NCI-H1436 (cell line): ENCODE results near the gene TMEM161A.
A peak's percentile ranks its signal among the peaks of the same experiment; 100 is the strongest.

Experiments used
- DNase-seq: peaks from one replicate; lab custom pipeline; 2025; lab: John Stamatoyannopoulos, UW

The TMEM161A gene

GRCh38 chr19:19096641-19097627 is 41.3 kb downstream of the TMEM161A start:
- DNase-seq, result no peak

DNA sequence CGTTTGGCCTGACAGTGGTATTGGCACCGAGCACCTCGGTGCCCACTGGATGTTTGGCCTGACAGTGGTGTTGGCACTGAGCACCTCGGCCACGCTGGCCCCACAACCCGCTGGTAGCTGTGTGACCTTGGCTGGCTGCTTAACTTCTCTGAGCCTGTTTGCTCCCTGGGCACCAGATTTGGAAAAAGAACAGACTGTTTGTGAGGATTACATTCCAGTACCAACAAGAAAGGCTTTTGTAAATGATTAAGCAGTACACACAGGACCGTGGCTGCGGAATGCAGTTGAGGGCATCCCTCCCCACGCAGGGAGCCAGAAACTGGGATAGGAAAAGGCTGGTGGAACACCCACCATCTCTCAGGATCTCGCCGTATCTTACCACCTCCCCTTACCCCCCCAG is 42.6 kb downstream of the TMEM161A start:
- no peak for DNase-seq

GRCh38 chr19:19094513-19094912 is 43.8 kb downstream of the TMEM161A start:
- no peak for DNase-seq

DNA sequence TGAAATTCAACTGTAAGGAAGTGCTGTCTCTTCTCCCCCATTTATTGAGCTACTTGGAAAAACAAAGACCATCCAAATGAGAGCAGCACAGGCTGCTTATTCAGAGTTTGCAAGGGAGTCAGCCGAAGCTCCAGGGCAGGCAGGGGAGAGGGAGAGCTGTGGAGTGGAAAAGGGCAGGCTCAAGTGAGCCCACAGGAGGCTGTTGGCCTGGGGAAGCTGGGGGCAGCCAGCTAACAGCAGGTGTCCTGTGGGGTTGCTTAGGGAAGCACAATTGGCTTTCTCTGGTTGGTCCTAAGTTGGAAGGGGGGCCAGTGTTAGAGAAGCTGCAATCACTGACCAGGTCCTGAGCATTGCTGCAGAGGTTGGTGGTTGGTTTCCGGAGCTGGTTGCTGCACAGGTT is 50.6 kb downstream of the TMEM161A start:
- DNase-seq, result no peak

- DNase-seq, result no peak
These were observed 54.7 kb downstream of the TMEM161A start for GRCh38 chr19:19083413-19084178.

DNA sequence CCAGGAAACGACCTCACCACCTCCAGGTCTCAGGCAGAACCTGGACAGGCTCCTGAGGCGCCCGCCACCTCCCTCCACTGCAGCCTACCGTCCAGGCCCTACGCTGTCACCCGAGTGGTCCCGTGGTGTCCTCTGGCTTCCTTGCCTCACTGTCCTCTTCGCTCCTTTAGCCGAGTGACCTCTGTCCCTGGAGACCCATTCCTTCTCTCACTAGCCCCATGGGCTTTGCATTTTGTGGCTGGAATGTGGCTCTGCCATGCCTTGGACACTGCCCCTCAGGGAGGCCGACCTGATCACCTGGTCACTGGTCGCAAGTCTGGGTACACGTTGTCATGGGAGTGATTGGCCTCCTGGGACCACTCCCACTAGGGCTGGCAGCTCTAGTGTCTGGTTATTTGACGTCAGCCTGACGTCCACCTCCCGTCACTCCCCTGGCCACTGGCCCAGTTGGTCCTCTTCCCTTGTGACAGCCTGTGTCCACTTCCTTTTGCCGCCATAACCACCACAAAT is 56.6 kb downstream of the TMEM161A start:
- no peak for DNase-seq

DNA sequence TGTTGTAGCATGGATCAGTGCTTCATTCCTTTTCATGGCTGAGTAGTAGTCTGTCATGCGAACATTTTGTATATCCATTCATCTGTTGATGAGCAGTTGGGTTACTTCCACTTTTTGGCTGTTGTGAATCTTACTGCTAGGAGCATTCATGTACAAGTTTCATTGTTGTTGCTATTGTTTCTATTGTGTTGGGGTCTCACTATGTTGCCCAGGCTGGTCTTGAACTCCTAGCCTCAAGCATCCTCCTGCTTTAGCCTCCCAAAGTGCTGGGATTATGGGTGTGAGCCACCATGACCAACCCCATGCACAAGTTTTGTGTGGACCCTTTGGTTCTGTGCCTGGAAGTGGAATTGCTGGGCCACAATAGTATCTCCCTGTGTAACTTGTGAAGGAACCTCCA is 58.7 kb downstream of the TMEM161A start:
- DNase-seq, result no peak

DNA sequence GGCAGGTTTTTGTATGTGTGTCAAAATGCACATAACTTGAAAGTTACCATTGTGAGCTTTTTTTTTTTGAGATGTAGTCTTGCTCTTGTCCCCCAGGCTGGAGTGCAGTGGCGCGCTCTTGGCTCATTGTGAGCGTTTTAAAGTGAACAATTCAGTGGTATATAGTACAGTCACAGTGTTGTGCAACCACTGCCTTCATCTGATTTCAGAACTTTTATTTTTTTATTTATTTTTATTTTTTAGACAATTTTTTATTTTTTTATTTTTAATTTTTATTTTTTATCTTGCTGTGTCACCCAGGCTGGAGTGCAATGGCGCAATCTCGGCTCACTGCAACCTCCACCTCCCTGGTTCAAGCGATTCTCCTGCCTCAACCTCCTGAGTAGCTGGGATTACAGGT is 59.5 kb downstream of the TMEM161A start:
- DNase-seq, result no peak

- DNase-seq, result peak; percentile 93
These were observed 61.2 kb downstream of the TMEM161A start for GRCh38 chr19:19077103-19077502.

- DNase-seq, result no peak
These were observed 61.8 kb downstream of the TMEM161A start for GRCh38 chr19:19076476-19076875.

- no peak for DNase-seq
These were observed 63.2 kb downstream of the TMEM161A start for GRCh38 chr19:19075126-19075525.

GRCh38 chr19:19074196-19074882 is 63.9 kb downstream of the TMEM161A start:
- peak; percentile 58 for DNase-seq

DNA sequence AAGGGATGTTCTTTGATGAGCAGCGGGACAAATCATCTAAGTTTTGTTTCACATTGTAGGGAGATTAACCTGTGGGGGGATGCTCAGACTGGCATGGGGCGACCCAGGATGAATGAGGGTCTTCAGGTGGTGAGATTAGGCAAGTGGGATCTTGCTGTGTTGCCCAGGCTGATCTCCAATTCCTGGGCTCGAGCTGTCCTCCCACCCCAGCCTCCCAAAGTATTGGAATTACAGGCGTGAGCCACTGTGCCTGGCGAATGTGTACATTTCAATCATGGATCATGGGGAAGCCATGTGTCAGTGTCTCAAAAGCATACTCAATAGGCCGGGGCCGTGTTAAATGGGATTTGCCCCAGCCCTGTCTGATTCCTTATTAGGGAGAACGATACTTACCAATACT is 66.4 kb downstream of the TMEM161A start:
- no peak for DNase-seq
